IMR-90 (cell line): ENCODE data around the gene SEC24D. TPM values are rescaled to one million over a fixed set of nuclear protein-coding genes. Genes with fewer than 3 reads are reported as not detected.

Experiments used
- ATAC-seq: fragments of 200-7000 bp; cut with Tn5 transposase; 2 replicates; pipeline ENCODE4 v1.9.1; 2020; ENCODE audit warnings: low read depth, mild to moderate bottlenecking, moderate library complexity
- BruUV-seq: library from RNA; stranded (reverse); fragments of 400-500 nt; replicated peaks from 2 replicates; lab custom pipeline; 2021; lab: Mats Ljungman, UMichigan
- CTCF ChIA-PET: fragments of 300-600 bp; formaldehyde crosslinking; extraction: SDS; loops from one replicate; lab custom pipeline; 2021; ENCODE audit warnings: antibody characterized with exemption; lab: Yijun Ruan, JAX
- POLR2A ChIA-PET: fragments of 300-600 bp; sonication (Branson Sonifier 250); formaldehyde crosslinking; loops from one replicate; lab custom pipeline; 2022; ENCODE audit warnings: antibody characterized with exemption; ENCODE audit not compliant: unreplicated experiment; lab: Charles Lee
- DNase-seq: peaks from one replicate; pipeline ENCODE4 v3.0.0; 2013
- H2AFZ ChIP-seq: replicated peaks from 2 replicates; pipeline ENCODE3; 2013; ENCODE audit warnings: low read length, mild to moderate bottlenecking; ENCODE audit not compliant: poor library complexity
- H2AK5ac ChIP-seq: 2 replicates; pipeline ENCODE4 v1.6.1; 2013; ENCODE audit warnings: low read depth, low read length, inconsistent platforms
- H2AK9ac ChIP-seq: replicated peaks from 2 replicates; pipeline ENCODE3; 2013; ENCODE audit warnings: mild to moderate bottlenecking, low read depth, low read length, moderate library complexity; ENCODE audit not compliant: poor library complexity
- H2BK120ac ChIP-seq: 2 replicates; pipeline ENCODE4 v1.6.1; 2013; ENCODE audit warnings: low read depth, low read length, inconsistent platforms
- H2BK15ac ChIP-seq: 3 replicates; pipeline ENCODE4 v1.6.1; 2013; ENCODE audit warnings: low read depth, low read length, inconsistent platforms
- H2BK20ac ChIP-seq: 2 replicates; pipeline ENCODE4 v1.6.1; 2013; ENCODE audit warnings: low read depth, mild to moderate bottlenecking, inconsistent platforms, low read length, moderate library complexity
- H2BK5ac ChIP-seq: 2 replicates; pipeline ENCODE4 v1.6.1; 2013; ENCODE audit warnings: mild to moderate bottlenecking, low read depth, low read length, inconsistent platforms; ENCODE audit not compliant: poor library complexity, severe bottlenecking
- H3K14ac ChIP-seq: replicated peaks from 2 replicates; pipeline ENCODE4 v1.6.1; 2013; ENCODE audit warnings: low read depth, low read length, inconsistent platforms
- H3K18ac ChIP-seq: 2 replicates; pipeline ENCODE4 v1.6.1; 2013; ENCODE audit warnings: low read depth, low read length, control low read depth
- H3K23ac ChIP-seq: 2 replicates; pipeline ENCODE4 v1.6.1; 2013; ENCODE audit warnings: low read depth, low read length, inconsistent platforms
- H3K27ac ChIP-seq: 2 replicates; pipeline ENCODE4 v1.5.1; 2013; ENCODE audit warnings: mild to moderate bottlenecking, control low read depth, low read length; ENCODE audit not compliant: insufficient read depth
- H3K27me3 ChIP-seq: 2 replicates; pipeline ENCODE4 v1.6.1; 2013; ENCODE audit warnings: low read length; ENCODE audit not compliant: control insufficient read depth, insufficient read depth
- H3K36me3 ChIP-seq: 2 replicates; pipeline ENCODE4 v1.6.1; 2013; ENCODE audit warnings: low read length, mixed read lengths; ENCODE audit not compliant: control insufficient read depth, insufficient read depth
- H3K4ac ChIP-seq: 2 replicates; pipeline ENCODE4 v1.6.1; 2013; ENCODE audit warnings: low read depth, low read length, inconsistent platforms
- H3K4me1 ChIP-seq: 2 replicates; pipeline ENCODE4 v1.6.1; 2013; ENCODE audit warnings: low read length, mixed read lengths; ENCODE audit not compliant: control insufficient read depth, insufficient read depth
- H3K4me2 ChIP-seq: 2 replicates; pipeline ENCODE4 v1.6.1; 2013; ENCODE audit warnings: low read depth, mild to moderate bottlenecking, control low read depth, low read length, moderate library complexity
- H3K4me3 ChIP-seq: 2 replicates; pipeline ENCODE4 v1.5.1; 2013; ENCODE audit warnings: low read depth, mild to moderate bottlenecking, control low read depth, low read length, moderate library complexity; ENCODE audit not compliant: insufficient read depth
- H3K56ac ChIP-seq: 2 replicates; pipeline ENCODE4 v1.6.1; 2013; ENCODE audit warnings: low read length, inconsistent platforms; ENCODE audit not compliant: insufficient read depth; ENCODE audit errors: extremely low read depth
- H3K79me1 ChIP-seq, 2 experiments: 2 replicates each; pipeline ENCODE4 v1.6.1; 2013; ENCODE audit warnings: low read length in 2 of 2, inconsistent platforms in 1 of 2, low read depth in 1 of 2
- H3K9ac ChIP-seq: 2 replicates; pipeline ENCODE4 v1.6.1; 2013; ENCODE audit warnings: low read depth, low read length, control low read depth
- H3K9me1 ChIP-seq: 2 replicates; pipeline ENCODE4 v1.6.1; 2013; ENCODE audit warnings: low read length, inconsistent platforms; ENCODE audit not compliant: insufficient read depth
- H3K9me3 ChIP-seq: 2 replicates; pipeline ENCODE4 v1.6.1; 2013; ENCODE audit warnings: low read length; ENCODE audit not compliant: control insufficient read depth, insufficient read depth
- H4K20me1 ChIP-seq: 2 replicates; pipeline ENCODE4 v1.6.1; 2013; ENCODE audit warnings: low read length, inconsistent platforms; ENCODE audit not compliant: insufficient read depth
- H4K5ac ChIP-seq: 2 replicates; pipeline ENCODE4 v1.6.1; 2013; ENCODE audit warnings: mild to moderate bottlenecking, low read depth, low read length, control low read depth
- H4K8ac ChIP-seq, 2 experiments: 2 replicates each; pipeline ENCODE4 v1.6.1; 2013; ENCODE audit warnings: low read depth in 2 of 2, low read length in 2 of 2, control low read depth in 1 of 2, inconsistent platforms in 1 of 2
- H4K91ac ChIP-seq: 2 replicates; pipeline ENCODE4 v1.6.1; 2013; ENCODE audit warnings: low read depth, low read length, inconsistent platforms; ENCODE audit not compliant: insufficient read depth
- BHLHE40 ChIP-seq: fragments of 150-350 bp; IDR thresholded peaks from 2 replicates; pipeline ENCODE4 v1.6.1; 2016; ENCODE audit warnings: mild to moderate bottlenecking, low read depth, low read length
- CEBPB ChIP-seq: IDR thresholded peaks from 2 replicates; pipeline ENCODE4 v1.6.1; 2012; ENCODE audit warnings: low read depth, low read length, improper control_type of control experiment
- CHD1 ChIP-seq: IDR thresholded peaks from 2 replicates; pipeline ENCODE4 v1.6.1; 2012; ENCODE audit warnings: low read depth, low read length, improper control_type of control experiment
- FOS ChIP-seq: fragments of 150-350 bp; IDR thresholded peaks from 2 replicates; pipeline ENCODE4 v1.6.1; 2016; ENCODE audit warnings: low read depth, low read length
- MAZ ChIP-seq: IDR thresholded peaks from 2 replicates; pipeline ENCODE4 v1.6.1; 2012; ENCODE audit warnings: low read depth, mild to moderate bottlenecking, low read length, improper control_type of control experiment, moderate library complexity, borderline replicate concordance
- POLR2A ChIP-seq: IDR thresholded peaks from 2 replicates; pipeline ENCODE4 v1.6.1; 2012; ENCODE audit warnings: mild to moderate bottlenecking, low read depth, low read length
- RAD21 ChIP-seq: IDR thresholded peaks from 2 replicates; pipeline ENCODE4 v1.6.1; 2012; ENCODE audit warnings: low read length, improper control_type of control experiment
- RCOR1 ChIP-seq: IDR thresholded peaks from 2 replicates; pipeline ENCODE4 v1.6.1; 2012; ENCODE audit warnings: mild to moderate bottlenecking, low read length, improper control_type of control experiment; ENCODE audit not compliant: insufficient replicate concordance
- SMC3 ChIP-seq: fragments of 150-350 bp; IDR thresholded peaks from 2 replicates; pipeline ENCODE4 v1.6.1; 2016; ENCODE audit warnings: low read depth, mild to moderate bottlenecking, antibody characterized with exemption, low read length, moderate library complexity
- WGBS, 2 experiments: methylation state at CpG; one replicate each; pipeline versions ENCODE4 v1.1.5 to v1.1.7; 2013; ENCODE audit warnings: missing lambda C conversion rate in 2 of 2; ENCODE audit not compliant: insufficient read length in 1 of 2; ENCODE audit errors: extremely low coverage in 2 of 2; 5-methylcytosine and 5-hydroxymethylcytosine counted together
- dilution Hi-C: fragments of 300-500 bp; cut with HindIII; formaldehyde crosslinking; loops from one replicate; pipeline ENCODE4 v1.14.3; 2018; ENCODE audit warnings: low sequenced_read_pairs; ENCODE audit not compliant: unreplicated experiment
- in situ Hi-C: fragments of 300-500 bp; cut with MboI; formaldehyde crosslinking; loops from 3 replicates; pipeline ENCODE4 v1.14.3; 2019; ENCODE audit warnings: low sequenced_read_pairs, inconsistent platforms, mixed read lengths
- intact Hi-C: fragments of 100-400 bp; cut with micrococcal nuclease; formaldehyde crosslinking; loops from 2 replicates; pipeline ENCODE4 v1.10.0; 2022
- polyA plus RNA-seq, 3 experiments: library from polyadenylated mRNA; depleted of rRNA; stranded (reverse); fragments of >200 nt; gene quantifications; 2 replicates each; pipeline ENCODE4 v1.2.3, GENCODE V29; 2012; ENCODE audit warnings: low replicate concordance in 1 of 3
- total RNA-seq: library from RNA; depleted of rRNA; stranded (reverse); fragments of >200 nt; gene quantifications from 2 replicates; pipeline ENCODE4 v1.2.3, GENCODE V29; 2012
- TF ChIP-seq, protein P1 (sequence below): conservative IDR thresholded peaks from 2 replicates; pipeline ENCODE4 v1.5.1; 2012; ENCODE audit warnings: mild to moderate bottlenecking, low read depth, low read length, improper control_type of control experiment
- TF ChIP-seq, protein P2 (sequence below): fragments of 150-350 bp; IDR thresholded peaks from 2 replicates; pipeline ENCODE4 v1.6.1; 2016; ENCODE audit warnings: low read depth, mild to moderate bottlenecking, low read length, moderate library complexity, borderline replicate concordance
- TF ChIP-seq, protein P3 (sequence below): fragments of 150-350 bp; IDR thresholded peaks from 2 replicates; pipeline ENCODE4 v1.6.1; 2017; ENCODE audit warnings: mild to moderate bottlenecking, antibody characterized with exemption, low read length, low read depth

Gene SEC24D
- total and polyA plus RNA-seq, 2 of the 4 experiments (the other 2 are of a cell fraction) = 93.2 to 111 TPM

DNA sequence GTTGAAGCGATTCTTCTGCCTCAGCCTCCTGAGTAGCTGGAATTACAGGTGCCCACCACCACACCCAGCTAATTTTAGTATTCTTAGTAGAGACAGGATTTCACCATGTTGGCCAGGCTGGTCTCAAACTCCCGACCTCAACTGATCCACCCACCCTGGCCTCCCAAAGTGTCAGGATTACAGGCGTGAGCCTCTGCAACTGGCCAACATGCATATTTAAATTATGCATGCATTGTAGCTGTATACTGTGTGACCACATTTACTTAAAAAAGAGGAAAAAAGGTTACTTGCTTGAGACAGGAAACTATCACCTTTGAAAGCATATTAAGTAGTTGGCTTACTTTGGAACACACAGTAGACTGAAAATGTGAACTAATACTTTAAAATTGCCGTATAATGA, 121.2 kb downstream of the SEC24D start:
- Histone ChIP-seq H4K91ac (no peak overlapping the region), H2AK5ac (no peak overlapping the region), H3K9ac (no peak overlapping the region), H3K27ac (no peak overlapping the region), H3K9me1 (no peaks in the 10 kb centered on the region), H3K4me1 (peaks cover 2% of the 10 kb centered on the region; the same call in 1 of the 2 replicates), H3K36me3 (peaks cover 15% of the 10 kb centered on the region), H3K14ac (no peak overlapping the region), H3K27me3 (no peaks in the 10 kb centered on the region), H2BK15ac (no peak overlapping the region), H3K4me2 (no peak overlapping the region), H3K4me3 (no peak overlapping the region), H3K18ac (no peak overlapping the region), H3K4ac (no peak overlapping the region), H3K56ac (no peak overlapping the region), H3K23ac (no peak overlapping the region), H2BK120ac (no peak overlapping the region), H2AFZ (no peak overlapping the region), H2AK9ac (no peak overlapping the region), H4K8ac (no peak overlapping the region), H2BK5ac (no peak overlapping the region), H3K79me1 (peaks cover 0 to 3% of the 10 kb centered on the region in 2 experiments; a peak in 2 of 4 replicates), H3K9me3 (no peaks in the 10 kb centered on the region), H4K5ac (no peak overlapping the region), H4K20me1 (no peaks in the 10 kb centered on the region), H2BK20ac (no peak overlapping the region)
- DNase-seq (no peak), ATAC-seq (no peak)
- in situ Hi-C loops = no loop called here
- dilution Hi-C loops = no loop called here
- intact Hi-C loops = no loop called here
- no TSS peak for BruUV-seq
- POLR2A ChIA-PET = no interaction called here
- TF ChIP-seq RCOR1 = no peak
- TF ChIP-seq, protein P1, sequence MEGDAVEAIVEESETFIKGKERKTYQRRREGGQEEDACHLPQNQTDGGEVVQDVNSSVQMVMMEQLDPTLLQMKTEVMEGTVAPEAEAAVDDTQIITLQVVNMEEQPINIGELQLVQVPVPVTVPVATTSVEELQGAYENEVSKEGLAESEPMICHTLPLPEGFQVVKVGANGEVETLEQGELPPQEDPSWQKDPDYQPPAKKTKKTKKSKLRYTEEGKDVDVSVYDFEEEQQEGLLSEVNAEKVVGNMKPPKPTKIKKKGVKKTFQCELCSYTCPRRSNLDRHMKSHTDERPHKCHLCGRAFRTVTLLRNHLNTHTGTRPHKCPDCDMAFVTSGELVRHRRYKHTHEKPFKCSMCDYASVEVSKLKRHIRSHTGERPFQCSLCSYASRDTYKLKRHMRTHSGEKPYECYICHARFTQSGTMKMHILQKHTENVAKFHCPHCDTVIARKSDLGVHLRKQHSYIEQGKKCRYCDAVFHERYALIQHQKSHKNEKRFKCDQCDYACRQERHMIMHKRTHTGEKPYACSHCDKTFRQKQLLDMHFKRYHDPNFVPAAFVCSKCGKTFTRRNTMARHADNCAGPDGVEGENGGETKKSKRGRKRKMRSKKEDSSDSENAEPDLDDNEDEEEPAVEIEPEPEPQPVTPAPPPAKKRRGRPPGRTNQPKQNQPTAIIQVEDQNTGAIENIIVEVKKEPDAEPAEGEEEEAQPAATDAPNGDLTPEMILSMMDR = no peak
- TF ChIP-seq, protein P2, sequence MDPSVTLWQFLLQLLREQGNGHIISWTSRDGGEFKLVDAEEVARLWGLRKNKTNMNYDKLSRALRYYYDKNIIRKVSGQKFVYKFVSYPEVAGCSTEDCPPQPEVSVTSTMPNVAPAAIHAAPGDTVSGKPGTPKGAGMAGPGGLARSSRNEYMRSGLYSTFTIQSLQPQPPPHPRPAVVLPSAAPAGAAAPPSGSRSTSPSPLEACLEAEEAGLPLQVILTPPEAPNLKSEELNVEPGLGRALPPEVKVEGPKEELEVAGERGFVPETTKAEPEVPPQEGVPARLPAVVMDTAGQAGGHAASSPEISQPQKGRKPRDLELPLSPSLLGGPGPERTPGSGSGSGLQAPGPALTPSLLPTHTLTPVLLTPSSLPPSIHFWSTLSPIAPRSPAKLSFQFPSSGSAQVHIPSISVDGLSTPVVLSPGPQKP = no peak
- TF ChIP-seq BHLHE40 = no peak
- no peak for TF ChIP-seq CEBPB
- TF ChIP-seq SMC3 = no peak
- no peak for TF ChIP-seq POLR2A
- no peak for TF ChIP-seq MAZ
- TF ChIP-seq CHD1 = no peak
- TF ChIP-seq RAD21 = no peak
- no peak for TF ChIP-seq FOS
- TF ChIP-seq, protein P3, sequence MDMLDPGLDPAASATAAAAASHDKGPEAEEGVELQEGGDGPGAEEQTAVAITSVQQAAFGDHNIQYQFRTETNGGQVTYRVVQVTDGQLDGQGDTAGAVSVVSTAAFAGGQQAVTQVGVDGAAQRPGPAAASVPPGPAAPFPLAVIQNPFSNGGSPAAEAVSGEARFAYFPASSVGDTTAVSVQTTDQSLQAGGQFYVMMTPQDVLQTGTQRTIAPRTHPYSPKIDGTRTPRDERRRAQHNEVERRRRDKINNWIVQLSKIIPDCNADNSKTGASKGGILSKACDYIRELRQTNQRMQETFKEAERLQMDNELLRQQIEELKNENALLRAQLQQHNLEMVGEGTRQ = no peak
- CTCF ChIA-PET = no interaction called here
- no CpG with 5 or more reads among the region's 4 CpGs for WGBS, 2 experiments
